GM18870 (cell line): ENCODE data around the gene CISD2.
"Not testable (repeated sequence)": the region's sequence is repeated elsewhere in the genome, so short reads cannot be mapped to it uniquely, and the experiment has no call there.

Source experiments
- ATAC-seq: cut with Tn5 transposase; IDR thresholded peaks from one replicate; pipeline ENCODE4 v1.9.1; 2021; ENCODE audit warnings: moderate library complexity; ENCODE audit not compliant: unreplicated experiment

Gene CISD2

DNA sequence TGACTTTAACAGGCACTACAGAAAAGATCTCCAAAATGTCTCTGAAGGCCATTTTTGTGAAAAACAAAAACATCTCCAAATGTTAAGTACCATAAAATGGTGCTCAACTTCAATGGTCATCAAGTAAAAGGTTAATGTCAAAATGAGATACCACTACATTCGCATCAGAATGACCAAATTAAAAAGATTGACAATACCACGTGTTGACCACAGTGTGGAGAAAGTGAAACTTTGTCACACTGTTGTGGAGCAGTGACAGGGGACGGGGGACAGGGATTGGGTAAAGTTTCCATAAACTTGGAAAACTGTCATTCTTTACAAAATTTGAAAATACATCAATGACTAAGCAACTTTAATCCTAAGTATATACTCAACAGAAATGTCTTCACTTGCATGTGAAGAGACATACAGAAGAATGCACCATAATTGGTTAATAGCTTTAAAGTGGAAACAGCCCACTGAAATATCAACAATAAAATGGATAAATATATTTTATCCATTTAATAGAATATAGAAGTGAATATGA, 19.1 kb upstream of the CISD2 start:
- no peak for ATAC-seq

- ATAC-seq, result no peak
These were observed 18.4 kb upstream of the CISD2 start for GRCh38 chr4:102850370-102850769.

DNA sequence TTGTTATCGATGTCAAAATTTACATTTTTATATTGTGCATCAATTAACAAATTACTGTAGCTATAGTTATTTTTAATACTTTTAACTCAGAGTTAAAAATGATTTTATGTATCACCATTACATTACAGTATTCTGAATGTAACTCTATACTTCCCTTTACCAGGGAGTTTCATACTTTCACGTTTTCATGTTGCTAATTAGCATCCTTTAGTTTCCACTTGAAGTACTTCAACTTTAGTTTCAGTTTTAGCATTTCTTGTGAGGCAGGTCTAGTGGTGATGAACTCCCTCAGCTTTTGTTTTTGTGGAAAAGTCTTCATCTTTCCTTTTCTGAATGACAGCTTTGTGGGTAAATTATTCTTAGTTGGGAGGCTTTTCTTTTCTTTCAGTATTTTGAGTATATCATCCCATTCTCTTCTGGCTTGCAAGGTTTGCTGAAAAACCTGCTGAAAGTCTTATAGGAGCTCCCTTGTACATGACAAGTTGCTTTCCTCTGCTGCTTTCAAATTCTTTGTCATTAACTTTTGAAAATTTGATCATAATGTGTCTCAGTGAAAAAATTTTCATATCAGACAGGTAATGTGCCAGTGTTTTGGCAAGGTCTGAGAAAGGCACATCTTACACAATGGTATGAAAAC, 9.8 kb upstream of the CISD2 start:
- ATAC-seq, result no peak

DNA sequence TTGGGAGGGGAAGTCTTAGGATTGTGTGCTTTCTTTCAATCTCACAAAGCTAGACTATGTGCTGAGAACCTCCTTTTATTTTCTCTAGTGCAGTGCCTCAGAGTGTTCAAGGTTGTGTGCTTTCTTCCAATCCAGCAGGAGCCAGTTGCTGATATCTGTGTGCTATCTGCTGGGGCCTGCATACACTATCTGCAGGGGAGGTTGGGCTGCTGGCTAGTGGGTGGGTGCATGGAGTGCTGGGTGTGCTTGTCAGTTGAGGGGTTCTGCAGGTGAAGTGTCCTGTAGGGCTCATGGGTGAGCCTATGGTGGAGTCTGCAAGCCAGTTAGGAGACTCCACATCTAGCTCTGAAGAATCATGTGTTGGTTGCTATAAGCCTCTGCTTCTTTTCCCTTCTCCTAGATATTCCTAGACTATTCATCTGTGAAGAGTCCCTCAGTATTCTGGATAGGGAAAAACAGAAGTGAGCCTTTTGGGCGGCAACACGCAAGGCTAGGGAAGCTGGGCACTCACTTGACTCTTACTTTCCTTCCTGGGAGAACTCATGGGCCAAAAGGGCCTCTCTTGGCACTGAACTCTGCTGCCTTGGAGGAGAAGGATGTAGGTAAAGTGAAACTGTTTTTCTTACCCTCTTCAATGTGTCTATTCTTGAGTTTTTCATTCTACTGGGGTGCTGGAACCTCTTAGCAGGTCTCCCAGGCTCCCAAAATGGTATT, 8.0 kb upstream of the CISD2 start:
- ATAC-seq, result no peak

GRCh38 chr4:102862016-102862415, 6.8 kb upstream of the CISD2 start:
- ATAC-seq, result no peak

DNA sequence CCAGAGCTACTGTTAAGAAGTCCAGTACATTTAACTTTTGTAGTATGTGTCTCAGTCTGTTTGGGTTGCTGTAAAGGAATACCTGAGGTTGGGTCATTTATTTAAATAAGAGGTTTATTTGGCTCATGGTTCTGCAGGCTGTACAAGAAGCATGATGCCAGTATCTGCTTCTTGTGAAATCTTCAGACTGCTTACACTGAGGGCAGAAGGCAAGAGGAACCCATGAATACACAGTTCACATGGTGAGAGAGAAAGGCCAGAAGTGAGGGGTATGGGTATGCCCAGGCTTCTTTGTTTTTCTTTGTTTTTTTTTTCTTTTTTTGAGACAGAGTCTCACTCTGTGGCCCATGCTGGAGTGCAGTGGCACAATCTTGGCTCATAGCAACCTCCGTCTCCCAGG, 6.0 kb upstream of the CISD2 start:
- ATAC-seq, result no peak

DNA sequence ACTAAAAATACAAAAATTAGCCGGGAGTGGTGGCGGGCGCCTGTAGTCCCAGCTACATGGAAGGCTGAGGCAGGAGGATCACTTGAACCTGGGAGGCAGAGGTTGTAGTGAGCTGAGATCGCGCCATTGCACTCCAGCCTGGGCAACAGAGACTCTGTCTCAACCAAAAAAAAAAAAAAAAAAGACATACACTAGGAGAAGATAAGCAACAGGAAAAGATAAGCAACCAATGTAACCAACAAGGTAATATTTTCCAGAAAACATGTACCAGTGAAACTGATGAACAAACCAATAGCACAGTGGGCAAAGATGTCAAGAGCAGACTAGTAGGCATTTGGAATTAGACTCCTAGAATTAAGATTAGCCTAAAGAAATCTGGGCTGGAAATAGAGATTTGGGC, 3.5 kb upstream of the CISD2 start:
- ATAC-seq, result not testable (repeated sequence)

DNA sequence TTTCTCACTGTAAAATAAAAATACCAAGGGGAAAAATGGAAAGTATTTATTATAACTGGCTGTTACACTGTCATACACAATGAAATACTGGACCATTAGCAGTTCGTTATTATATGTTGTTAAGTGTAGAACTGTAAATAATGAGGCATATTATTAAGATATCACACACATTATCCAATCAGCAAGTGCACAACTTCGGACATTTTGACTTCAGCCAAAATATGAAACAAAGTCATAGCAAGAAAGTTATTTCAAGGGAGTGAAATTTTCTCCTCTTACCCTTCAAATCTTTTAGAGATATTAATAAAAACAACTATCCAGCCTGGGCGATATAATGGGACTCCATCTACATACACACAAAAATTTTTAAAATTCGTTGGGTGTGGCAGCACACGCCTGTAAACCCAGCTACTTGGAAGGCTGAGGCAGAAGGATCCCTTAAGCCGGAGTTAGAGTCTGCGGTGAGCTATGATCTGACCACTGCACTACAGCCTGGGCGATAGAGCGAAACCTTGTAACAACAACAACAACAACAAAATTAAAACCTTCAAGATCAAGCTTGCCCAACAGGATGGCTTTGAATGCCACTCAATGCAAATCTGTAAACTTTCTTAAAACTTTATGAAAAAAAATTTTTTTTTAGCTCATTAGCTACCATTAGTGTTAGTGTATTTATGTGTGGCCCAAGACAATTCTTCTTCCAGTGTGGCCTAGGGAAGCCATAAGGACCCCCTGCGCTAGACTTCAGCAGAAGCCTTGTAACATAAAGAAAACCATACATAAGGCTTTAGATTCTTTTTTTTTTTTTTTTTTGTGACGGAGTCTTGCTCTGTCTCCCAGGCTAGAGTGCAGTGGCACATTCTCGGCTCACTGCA, 1.3 kb upstream of the CISD2 start:
- ATAC-seq, result no peak

GRCh38 chr4:102868153-102868780, 525 bp upstream of the CISD2 start:
- ATAC-seq, result no peak

GRCh38 chr4:102869569-102870197, 891 bp downstream of the CISD2 start:
- ATAC-seq, result no peak

DNA sequence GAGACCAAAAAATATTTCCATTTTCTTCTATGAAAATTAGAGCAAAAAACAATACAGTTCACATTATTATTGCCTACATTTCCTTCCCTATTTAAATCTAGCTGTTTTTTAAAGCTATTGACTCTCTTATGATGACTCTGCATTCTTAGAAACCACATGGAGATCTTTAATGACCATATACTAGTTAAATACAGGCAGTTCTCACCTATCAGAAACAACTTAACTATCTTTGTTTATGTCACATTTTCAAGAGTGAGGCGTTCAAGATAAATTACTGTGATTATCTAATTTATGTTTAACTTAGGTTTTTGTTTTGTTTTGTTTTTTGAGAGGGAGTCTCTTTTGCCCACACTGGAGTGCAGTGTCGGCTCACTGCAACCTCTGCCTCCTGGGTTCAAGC, 3.0 kb downstream of the CISD2 start:
- no peak for ATAC-seq

GRCh38 chr4:102877477-102878106, 8.8 kb downstream of the CISD2 start:
- ATAC-seq, result not testable (repeated sequence)

- not testable (repeated sequence) for ATAC-seq
These were observed 9.6 kb downstream of the CISD2 start for GRCh38 chr4:102878349-102878748.

- ATAC-seq, result no peak
These were observed 10.1 kb downstream of the CISD2 start for GRCh38 chr4:102878901-102879300.

- ATAC-seq, result no peak
These were observed 12.6 kb downstream of the CISD2 start for GRCh38 chr4:102881343-102881742.

DNA sequence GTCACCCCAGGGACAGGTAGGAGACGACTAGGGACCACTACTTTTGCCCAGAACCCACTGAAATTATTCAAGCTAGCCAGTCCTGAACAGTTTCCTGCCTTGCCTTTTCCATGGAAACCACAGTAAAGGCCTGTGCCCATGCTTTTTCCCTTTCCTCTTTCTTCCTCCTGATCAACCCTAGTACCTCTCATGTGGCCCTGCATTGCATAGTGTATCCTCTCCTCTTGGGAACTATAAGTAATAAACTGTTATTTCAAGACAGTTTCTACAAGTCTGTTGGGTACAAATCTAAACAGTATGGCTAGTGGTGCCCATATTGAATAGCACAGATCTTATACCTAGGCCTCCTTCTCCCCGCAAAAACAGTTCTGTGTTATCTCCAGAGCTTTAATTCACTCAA, 14.5 kb downstream of the CISD2 start:
- no peak for ATAC-seq

GRCh38 chr4:102888570-102888969, 19.8 kb downstream of the CISD2 start:
- not testable (repeated sequence) for ATAC-seq

- ATAC-seq, result not testable (repeated sequence)
These were observed 21.1 kb downstream of the CISD2 start for GRCh38 chr4:102889866-102890265.

GRCh38 chr4:102896547-102896946, 27.8 kb downstream of the CISD2 start:
- not testable (repeated sequence) for ATAC-seq

GRCh38 chr4:102897610-102898009, 28.8 kb downstream of the CISD2 start:
- ATAC-seq, result not testable (repeated sequence)
